GM18526 (cell line): ENCODE data around the gene CPNE9.

Experiments used
- POLR2A ChIP-seq: IDR thresholded peaks from 3 replicates; pipeline ENCODE4 v1.6.1; 2011; ENCODE audit not compliant: insufficient read length; ENCODE audit errors: extremely low read depth

The CPNE9 gene

GRCh38 chr3:9768141-9768775 is 64.6 kb downstream of the CPNE9 start:
- TF ChIP-seq POLR2A: no peak

- no peak for TF ChIP-seq POLR2A
These were observed 65.4 kb downstream of the CPNE9 start for GRCh38 chr3:9769012-9769411.

GRCh38 chr3:9769426-9770275 is 66.0 kb downstream of the CPNE9 start, which contains the start of gene CAMK1:
TSS of gene CAMK1 (minus strand) at chr3:9769947. CDS start at chr3:9767749, 2,198 bp downstream.
- no peak for TF ChIP-seq POLR2A

- no peak for TF ChIP-seq POLR2A
These were observed 66.7 kb downstream of the CPNE9 start for GRCh38 chr3:9770276-9770812.

- TF ChIP-seq POLR2A: no peak
These were observed 73.5 kb downstream of the CPNE9 start for GRCh38 chr3:9776896-9777693.

GRCh38 chr3:9777694-9778021 is 74.0 kb downstream of the CPNE9 start:
- TF ChIP-seq POLR2A: no peak

GRCh38 chr3:9778143-9779074 is 74.8 kb downstream of the CPNE9 start:
- TF ChIP-seq POLR2A: no peak

GRCh38 chr3:9779075-9779593 is 75.5 kb downstream of the CPNE9 start:
- no peak for TF ChIP-seq POLR2A
